Measurements from ENCODE around the gene PLA2G7. TPM values are rescaled to one million over a fixed set of nuclear protein-coding genes. Genes with fewer than 3 reads are reported as not detected.
"Not testable (repeated sequence)": the region's sequence is repeated elsewhere in the genome, so short reads cannot be mapped to it uniquely, and the experiment has no call there.

PLA2G7 gene
- total RNA-seq, 1 experiment from 2014 or later = 10.6 TPM

DNA sequence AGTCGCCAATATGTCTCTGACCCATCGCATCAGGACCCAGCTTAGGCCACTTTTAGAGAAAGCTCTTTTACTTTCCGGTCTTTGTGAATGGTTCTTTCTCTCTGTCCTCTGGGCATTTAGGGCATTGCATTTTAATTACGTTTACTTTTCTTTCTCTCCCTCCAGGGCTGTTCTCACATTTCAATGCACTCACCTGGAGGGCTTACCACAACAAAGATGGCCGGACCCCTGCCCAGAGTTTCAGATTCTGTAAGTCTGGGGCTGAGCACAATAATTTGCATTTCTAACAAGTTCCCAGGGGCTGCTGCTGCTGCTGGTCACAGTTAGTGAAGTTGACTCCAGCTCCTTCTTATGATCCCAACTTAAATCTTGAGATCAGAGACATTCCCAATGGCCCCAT lies 14.6 kb upstream of the PLA2G7 start:
- no peak for DNase-seq (ENCODE audit: extremely low read depth, low read depth)

DNA sequence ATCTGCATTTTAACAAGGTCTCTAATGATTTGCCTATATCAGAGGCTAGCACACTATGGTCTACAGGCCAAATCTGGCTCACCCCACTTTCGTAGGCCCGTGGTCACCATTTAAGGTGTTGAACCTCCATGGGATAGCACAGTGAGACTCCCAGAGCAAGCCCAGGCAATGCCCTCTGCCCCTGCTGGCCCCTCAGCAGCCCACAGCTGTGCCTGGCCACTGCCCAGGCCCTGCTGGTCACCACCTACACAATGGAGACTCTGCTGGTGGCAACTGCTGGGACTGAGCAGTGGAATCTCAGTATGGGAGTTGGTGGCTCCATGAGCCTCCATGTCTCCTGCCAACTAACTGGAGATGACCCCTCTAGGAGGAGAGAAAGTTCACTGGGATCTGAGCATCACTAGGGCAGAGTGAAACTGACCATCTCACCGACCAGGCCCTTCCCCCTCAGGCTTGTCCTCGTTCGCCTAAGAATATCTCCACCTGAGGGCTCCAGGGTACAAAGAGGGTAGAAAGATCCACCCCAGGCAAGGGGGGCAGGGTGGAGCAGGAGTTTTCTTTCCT lies 13.8 kb upstream of the PLA2G7 start:
- DNase-seq (ENCODE audit: extremely low read depth, low read depth) = no peak

DNA sequence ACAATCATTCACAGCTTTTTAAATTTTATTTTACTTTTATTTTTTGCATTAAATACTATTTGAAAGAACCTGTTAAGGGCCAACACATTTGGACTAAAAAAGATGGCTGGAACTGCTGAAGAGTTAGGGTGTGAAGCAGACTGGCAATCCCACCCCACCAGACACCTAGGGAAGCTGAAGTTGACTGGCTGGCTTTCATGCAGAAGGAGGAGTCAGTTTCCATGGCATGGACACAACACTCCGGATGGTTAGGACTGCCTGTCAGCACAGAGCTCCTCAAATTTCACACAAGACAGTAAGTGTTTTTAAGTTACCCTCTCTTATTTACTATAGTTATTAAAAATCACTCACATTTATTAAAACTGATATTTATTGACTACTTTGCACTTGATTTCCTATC lies 11.5 kb upstream of the PLA2G7 start, which contains the start of gene ANKRD66:
TSS of gene ANKRD66 (plus strand) at position 238 of the 400 bp plus-strand sequence. CDS start 5,016 bp downstream, outside the sequence.
- DNase-seq (ENCODE audit: extremely low read depth, low read depth) = no peak

DNA sequence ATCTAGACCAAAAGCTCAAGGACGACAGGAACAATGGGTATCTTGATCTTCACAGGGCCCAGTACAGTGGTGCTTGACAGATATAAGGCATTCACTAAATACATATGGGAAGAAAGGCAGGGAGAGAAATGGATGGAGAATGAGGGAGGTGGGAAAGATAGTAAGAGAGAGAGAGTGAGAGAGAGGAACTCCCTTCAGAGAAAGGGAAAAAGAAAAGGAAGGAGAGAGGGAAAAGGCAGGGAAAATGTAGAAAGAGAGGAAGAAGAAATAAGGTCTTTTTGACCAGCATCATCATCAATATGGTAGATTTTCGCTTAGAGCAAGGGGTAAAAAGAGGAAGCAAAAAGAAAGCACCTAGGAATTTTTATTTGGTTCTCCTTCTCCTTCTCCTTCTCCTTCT lies 10.8 kb upstream of the PLA2G7 start:
- DNase-seq (ENCODE audit: extremely low read depth, low read depth) = no peak

DNA sequence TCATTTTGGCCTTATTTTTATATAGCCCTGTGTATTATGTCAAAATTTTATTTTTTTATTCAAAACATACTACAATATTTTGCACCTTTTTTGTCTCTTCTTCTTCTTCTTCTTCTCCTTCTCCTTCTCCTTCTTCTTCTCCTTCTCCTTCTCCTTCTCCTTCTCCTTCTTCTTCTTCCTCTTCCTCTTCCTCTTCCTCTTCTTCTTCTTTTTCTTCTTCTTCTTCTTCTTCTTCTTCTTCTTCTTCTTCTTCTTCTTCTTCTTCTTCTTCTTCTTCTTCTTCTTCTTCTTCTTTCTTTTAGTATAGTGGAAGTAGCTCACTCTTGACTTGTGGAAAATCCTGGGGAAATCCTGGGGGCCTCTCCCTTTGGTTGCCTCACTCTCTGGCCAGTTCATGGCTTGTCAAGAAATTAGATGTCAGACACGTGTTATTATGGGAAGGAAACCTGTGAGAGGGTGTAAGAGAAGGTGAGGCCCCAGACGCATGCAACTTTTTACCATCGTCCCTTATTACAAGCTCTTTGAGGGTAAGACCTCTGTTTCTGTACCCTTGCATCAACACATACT lies 9.1 kb upstream of the PLA2G7 start:
- not testable (repeated sequence) for DNase-seq (ENCODE audit: extremely low read depth, low read depth)

DNA sequence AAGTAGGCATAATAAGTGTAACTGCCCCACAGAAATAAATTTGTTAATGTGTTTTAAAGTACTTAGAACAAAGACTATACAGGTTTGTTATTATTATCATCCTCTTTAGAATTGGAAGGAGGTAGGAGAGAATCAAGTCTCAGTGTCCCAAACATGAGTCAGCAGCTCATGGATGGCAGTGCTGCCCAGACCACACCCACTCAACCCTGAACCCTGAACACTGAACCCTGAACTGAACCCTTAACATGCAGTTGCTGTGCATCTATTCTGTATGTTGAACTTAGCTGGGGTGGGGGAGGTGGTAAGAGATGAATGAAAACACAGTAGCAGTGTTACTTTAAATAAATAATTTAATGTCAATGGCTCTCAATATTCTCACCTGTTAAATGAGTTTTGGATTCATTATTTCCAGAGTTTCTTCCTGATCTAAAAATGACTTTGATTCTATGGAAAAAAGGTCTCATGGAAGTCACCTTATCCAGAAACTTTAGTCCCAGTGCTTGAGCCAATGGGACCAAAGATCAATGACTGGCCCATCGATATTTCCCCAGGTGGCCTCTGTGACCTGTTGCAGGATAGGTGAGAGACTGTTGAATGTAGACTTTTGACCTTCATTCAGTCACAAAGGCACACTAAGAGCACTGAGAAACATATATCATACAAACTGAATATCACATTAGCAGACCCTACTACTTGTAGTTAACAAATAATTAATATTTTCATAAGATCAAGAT lies 8.4 kb upstream of the PLA2G7 start:
- no peak for DNase-seq (ENCODE audit: extremely low read depth, low read depth)

DNA sequence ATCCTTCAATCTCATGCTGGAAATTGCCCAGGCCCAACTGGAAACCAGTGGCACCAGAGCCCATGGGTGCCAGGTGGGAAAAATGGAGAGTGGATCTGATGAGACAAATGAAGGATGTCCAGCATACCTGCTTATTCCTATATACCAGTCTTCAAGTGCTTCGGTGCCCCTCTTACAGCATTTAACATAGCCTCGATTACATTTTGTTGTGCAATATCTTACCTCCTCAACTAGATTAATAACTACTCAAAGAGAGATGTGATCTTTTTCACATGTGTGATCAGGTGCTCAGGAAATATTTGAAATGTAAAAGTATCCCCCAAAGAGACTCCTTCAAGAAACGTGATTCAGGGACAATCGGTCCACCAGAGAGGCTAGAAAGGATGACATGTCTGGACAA lies 6.7 kb upstream of the PLA2G7 start:
- DNase-seq (ENCODE audit: extremely low read depth, low read depth) = no peak

DNA sequence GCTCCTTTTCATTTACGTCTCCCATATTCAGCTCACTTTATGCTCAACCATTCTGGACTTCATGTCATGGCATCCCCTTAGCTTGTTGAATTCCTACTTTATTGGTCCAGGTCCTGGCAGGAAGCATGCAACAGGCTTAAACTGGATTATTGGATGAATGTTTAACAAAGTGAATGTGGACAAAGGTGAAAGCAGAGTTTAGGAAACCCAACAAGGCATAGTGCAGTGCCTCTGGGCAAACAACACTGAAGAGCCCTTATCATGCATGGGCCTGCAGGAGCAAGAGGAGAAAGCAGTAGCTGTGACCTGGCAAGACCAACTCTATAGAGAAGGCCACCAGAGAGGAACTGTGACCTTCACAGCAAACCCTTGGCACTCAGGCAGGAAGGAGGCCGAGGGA lies 6.3 kb upstream of the PLA2G7 start:
- DNase-seq (ENCODE audit: extremely low read depth, low read depth) = no peak

DNA sequence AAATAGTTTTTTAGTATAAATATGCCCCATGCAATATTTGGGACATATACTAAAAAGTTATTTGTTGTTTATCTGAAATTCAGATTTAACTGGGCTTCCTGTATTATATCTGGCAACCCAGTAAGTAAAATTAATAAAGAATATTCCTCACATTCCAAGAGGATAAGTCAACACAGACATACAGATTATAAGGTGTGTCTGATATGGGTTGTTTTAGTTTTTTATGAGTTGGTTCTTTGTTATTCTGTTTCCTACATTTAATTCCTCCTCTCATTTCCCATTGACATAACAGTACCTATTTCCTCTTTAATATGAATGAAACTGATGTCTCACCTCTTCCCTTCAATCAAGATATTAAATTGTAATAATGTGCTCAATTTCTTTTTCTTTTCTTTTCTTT lies 1.7 kb upstream of the PLA2G7 start:
- no peak for DNase-seq (ENCODE audit: extremely low read depth, low read depth)

DNA sequence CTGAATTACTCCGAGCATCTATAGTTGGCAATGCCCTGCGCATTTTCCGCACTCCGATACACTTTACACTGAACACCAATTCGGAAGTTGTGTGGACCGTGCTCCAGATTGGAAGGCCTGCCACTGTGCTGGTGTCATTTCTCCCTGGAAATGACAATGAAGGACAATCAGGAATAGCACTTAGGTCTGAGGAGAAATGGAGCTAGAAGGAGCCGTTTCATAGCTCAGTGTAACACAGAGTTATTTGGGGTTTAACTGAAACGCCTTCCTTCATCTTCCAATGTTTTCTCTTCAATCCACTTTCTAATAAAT lies 501 bp upstream of the PLA2G7 start:
- DNase-seq (ENCODE audit: extremely low read depth, low read depth) = no peak

DNA sequence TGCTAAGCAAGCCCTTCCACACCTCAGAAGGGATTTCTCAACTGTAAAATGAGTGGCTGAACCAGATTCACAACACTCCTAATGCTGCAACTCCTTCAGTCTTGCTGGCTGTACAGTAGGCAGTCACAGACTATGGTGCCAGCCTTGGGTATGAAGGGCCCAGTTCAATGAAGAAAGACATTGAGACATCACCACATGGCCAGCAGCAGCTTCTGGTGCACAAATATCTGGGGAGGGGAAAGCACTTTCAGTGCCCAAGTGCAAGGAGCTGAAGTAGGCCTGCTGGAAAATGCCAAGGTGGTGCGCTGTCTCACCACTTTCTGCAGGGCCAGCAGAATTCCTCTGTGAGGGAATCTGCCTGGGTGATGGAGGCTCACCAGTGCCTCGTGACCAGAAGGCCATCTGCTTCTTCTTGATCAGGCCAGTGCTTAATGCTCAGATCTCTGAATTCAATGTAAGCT lies 1.8 kb downstream of the PLA2G7 start:
- no peak for DNase-seq (ENCODE audit: extremely low read depth, low read depth)

DNA sequence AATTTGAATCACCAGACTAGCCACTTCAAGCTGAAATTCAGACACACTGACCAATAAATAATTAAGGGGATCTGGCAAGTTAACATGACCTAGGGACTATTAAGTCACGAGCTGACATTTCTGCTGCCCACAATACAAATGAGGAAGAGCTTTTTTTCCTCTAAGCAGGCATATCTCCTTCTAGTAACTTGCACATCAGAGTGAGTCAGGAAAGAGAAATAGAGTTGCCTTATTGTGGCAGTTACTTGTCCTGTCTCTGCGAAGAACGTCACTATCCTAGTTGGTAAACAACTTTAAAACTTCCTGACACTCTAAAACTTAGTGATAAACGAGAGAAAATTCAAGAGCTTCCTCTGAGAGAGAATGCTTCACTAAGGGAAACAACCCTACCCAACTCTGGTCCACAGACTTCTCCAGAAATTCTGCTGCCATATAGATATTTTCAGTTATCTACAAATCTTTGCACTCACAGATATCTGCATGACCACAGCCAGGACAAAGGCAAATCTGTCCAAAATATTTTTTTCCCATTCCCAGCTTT lies 4.2 kb downstream of the PLA2G7 start:
- peak; percentile 40 for DNase-seq (ENCODE audit: extremely low read depth, low read depth)

DNA sequence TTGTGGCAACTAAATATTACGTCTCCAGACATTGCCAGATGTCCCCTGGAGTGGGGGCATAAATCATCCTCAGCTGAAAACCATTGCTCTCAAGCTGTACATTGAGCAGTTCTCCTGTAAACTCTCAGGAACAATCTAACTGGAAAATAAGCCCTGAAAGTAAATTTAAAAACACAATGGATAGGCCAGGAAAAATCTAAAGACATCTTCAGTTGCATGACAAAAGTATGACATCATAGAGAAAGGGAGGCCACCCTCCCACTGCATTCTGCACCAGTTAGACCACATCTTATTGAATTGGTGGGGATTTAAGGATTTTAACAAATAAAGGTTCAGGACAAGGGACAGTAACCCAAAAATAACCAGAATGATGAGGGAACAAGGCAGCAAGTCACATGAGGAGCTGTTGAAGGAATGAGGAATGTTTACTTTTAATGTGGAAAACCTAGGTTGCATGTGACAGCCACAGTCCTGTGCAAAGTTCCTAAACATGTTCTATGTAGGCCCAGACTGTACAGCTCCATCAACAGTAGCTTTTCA lies 5.3 kb downstream of the PLA2G7 start:
- DNase-seq (ENCODE audit: extremely low read depth, low read depth) = no peak

DNA sequence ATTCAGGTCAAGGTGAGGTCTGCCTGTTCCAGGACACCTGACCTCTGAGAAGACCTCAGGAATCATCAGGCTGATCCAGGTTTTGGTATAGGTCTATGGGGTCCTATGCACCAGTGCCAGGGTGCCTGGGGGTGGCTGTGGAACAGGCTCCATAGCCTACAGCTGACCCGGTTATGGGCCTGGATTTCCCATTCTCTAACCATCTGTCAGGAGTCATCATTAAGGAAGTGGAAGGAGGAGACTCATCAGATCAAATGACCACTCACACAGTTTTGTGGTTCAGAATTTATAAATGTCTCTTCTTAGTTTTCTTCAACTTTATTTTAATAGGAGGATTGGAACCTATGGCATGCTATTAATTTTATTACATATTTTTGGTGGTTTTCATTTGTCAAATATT lies 14.8 kb downstream of the PLA2G7 start:
- DNase-seq (ENCODE audit: extremely low read depth, low read depth) = no peak

DNA sequence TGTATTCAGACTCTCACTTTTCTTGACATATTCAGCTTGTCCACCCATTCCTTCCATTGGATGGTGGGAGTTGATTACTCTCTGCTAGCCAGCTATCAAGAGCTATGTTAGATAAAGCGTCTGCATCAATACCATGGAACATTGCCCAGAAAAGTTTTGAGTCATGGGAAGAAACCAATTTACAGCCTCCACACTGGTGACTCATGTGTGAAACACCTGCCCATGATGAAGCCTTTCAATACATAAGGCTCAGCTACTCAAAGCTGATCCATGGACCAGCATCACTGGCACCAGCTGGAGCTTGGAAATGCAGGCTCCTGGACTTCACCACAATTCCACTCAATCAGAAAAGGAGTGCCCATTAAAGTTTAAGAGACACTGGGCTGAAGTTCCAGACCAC lies 16.1 kb downstream of the PLA2G7 start:
- DNase-seq (ENCODE audit: extremely low read depth, low read depth) = no peak

DNA sequence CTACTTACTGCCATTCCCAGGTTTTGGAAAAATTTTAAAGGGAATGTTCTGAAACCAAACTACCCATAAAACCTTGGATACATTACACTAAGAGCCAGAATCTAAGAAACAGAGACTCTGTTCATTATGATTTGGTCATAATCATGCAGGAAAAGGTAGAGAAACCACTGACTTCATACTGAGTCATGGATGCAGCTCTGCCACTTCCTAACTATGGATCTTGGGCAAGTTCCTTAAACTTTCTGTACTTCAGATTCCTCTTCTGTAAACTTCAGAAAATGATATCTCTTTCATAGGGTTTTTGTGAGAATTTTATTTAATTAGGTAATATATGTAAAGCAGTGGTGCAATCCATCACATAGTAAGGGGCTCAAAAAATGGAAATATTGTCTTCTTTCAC lies 20.0 kb downstream of the PLA2G7 start:
- no peak for DNase-seq (ENCODE audit: extremely low read depth, low read depth)

DNA sequence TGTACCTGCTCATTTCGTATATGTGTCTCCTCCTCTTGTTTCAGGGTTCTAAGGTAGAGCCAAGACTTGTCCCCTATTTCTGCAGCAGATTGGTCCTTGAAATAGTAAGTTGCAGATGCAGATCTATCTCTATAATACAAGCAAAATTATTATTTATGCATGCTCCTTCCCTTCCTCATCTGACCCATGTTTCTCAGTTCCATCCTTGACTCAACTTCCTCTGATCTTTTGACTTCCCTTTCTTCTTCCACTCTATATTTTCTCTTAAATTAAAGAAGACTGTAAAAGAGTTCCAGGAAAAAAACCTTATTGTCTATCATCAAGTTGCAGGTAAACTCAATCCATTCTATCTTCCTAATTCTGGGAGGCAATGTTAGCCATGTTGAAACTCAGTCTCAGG lies 23.7 kb downstream of the PLA2G7 start:
- no peak for DNase-seq (ENCODE audit: extremely low read depth, low read depth)

DNA sequence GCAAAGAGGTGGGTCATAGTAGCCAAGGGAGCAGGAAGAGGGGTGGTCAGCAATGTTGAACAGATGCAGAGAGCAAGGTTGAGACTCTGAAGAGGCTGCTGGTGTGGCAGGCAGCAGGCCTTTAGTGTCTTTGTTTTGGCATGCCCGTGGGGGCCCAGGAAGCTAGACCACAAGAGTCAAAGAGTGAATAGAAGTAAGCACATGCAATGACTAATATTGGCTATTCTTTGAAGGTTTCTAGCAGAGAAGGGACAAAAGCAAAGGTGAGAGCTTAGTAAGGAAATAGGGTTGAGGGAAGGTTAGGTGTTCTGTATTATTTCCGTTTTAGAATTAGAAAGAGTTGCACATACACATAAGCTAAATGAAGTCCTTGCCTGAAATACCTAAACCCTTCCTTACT lies 28.7 kb downstream of the PLA2G7 start:
- DNase-seq (ENCODE audit: extremely low read depth, low read depth) = no peak

DNA sequence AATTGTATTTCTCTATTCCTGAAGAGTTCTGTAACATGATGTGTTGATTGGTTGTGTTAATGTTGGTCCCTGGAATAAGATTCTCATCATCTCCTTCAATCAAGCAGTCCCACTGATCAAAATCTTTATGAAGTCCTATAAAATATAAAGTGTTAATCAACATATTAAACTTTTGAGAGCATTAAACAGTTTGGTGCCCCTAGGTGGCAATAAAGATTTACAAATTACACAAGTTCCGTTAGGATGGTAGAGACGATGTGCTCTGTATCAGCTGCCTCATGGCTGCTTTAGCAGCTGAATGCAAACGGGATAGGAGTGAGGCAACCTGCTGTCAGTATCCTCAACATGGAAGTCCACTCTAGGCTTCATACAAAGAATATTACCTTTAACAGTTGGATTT lies 30.6 kb downstream of the PLA2G7 start:
- DNase-seq (ENCODE audit: extremely low read depth, low read depth) = peak; percentile 51

DNA sequence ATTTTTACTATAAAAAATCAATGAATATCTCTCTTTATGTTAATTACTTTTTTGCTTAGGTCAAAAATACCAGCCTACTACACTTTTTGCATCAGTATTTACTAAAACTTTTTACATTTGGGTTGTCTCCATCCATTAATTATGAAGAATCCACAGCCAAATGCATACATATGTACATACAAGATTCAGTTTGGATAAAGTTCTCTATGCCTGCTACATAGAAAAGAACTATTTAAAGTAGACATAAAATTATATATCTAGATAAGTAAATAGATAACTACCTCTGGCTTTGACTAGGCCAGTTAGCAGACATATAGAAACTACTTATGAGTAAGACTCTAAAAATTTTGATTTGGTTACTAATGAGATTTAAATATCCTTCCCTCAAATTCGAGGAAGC lies 35.2 kb downstream of the PLA2G7 start:
- DNase-seq (ENCODE audit: extremely low read depth, low read depth) = no peak

DNA sequence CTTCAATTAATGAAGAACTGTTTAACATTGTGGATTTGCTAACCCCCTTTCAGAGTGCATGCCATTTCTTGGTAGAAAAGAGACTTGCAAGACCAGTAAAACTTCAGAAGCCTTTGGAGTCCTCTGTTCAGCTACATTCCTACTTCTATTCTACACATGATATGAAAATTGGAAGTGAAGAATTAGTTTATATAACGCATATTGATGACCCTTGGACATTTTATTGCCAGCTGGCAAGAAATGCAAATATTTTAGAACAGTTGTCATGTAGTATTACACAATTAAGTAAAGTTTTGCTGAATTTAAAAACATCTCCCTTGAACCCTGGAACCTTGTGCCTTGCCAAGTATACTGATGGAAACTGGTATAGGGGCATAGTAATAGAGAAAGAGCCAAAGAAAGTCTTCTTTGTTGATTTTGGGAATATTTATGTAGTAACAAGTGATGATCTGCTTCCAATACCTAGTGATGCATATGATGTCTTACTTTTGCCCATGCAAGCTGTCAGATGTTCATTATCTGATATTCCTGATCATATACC lies 44.2 kb downstream of the PLA2G7 start:
- no peak for DNase-seq (ENCODE audit: extremely low read depth, low read depth)
